GM06990 (cell line): ENCODE results near the gene STXBP3.

ENCODE experiments used
- DNase-seq: peaks from one replicate; pipeline ENCODE4 v3.0.0-alpha.2; 2011; ENCODE audit not compliant: insufficient read length; ENCODE audit errors: extremely low read depth
- H3K27me3 ChIP-seq: replicated peaks from 2 replicates; pipeline ENCODE4 v1.6.0; 2011; ENCODE audit warnings: low read length; ENCODE audit not compliant: control insufficient read depth, insufficient read depth
- H3K36me3 ChIP-seq: 2 replicates; pipeline ENCODE4 v1.5.1; 2011; ENCODE audit warnings: low read length; ENCODE audit not compliant: control insufficient read depth, insufficient read depth
- H3K4me3 ChIP-seq: replicated peaks from 2 replicates; pipeline ENCODE4 v1.5.1; 2011; ENCODE audit warnings: low read depth, mild to moderate bottlenecking, control low read depth, low read length
- CTCF ChIP-seq: IDR thresholded peaks from 2 replicates; pipeline ENCODE4 v1.5.1; 2011; ENCODE audit warnings: low read length, control low read depth, mild to moderate bottlenecking, inconsistent platforms; ENCODE audit not compliant: insufficient read depth, poor library complexity, severe bottlenecking

The STXBP3 gene

GRCh38 chr1:108791790-108792189 lies 45.3 kb downstream of the STXBP3 start:
- no peak for DNase-seq
- Histone ChIP-seq H3K36me3 (no peaks in the 10 kb centered on the region; the same call in 1 of the 2 replicates), H3K27me3 (no peaks in the 10 kb centered on the region), H3K4me3 (no peak overlapping the region)
- no peak for TF ChIP-seq CTCF

DNA sequence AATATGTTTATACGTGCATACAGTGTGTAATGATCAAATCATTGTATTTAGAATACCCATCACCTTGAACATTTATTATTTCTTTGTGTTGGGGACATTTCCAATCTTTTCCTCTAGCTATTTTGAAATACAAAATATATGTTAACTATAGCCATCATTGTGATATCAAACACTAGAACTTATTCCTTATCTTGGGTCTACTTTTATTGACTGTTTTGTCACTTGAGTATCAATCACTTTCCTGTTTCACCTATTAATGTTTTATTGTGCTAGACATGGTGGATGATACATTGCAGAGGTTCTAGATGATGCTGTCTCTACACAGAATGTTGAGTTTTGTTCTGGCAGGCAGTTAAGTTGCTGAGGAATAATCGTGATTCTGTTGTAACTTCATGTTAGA lies 45.9 kb downstream of the STXBP3 start:
- H3K4me3 ChIP-seq, result no peak overlapping the region
- no peak for TF ChIP-seq CTCF
- H3K27me3 ChIP-seq, result no peaks in the 10 kb centered on the region
- no peak for DNase-seq
- H3K36me3 ChIP-seq, result no peaks in the 10 kb centered on the region; the same call in none of the 2 replicates

- DNase-seq, result no peak
- Histone ChIP-seq H3K4me3 (no peak overlapping the region), H3K27me3 (no peaks in the 10 kb centered on the region), H3K36me3 (peaks cover 5% of the 10 kb centered on the region)
- no peak for TF ChIP-seq CTCF
Observed at GRCh38 chr1:108799001-108799400, 52.5 kb downstream of the STXBP3 start.

- no peak for DNase-seq
- peaks cover 6% of the 10 kb centered on the region for H3K36me3 ChIP-seq
- no peak for TF ChIP-seq CTCF
- no peak overlapping the region for H3K4me3 ChIP-seq
- H3K27me3 ChIP-seq, result no peaks in the 10 kb centered on the region
Observed at GRCh38 chr1:108801101-108801500, 54.6 kb downstream of the STXBP3 start.

GRCh38 chr1:108803548-108803947 lies 57.1 kb downstream of the STXBP3 start:
- peaks cover 6% of the 10 kb centered on the region for H3K36me3 ChIP-seq

More at GRCh38 chr1:108803548-108803947, 57.1 kb downstream of the STXBP3 start:
- no peak for DNase-seq
- no peaks in the 10 kb centered on the region for H3K27me3 ChIP-seq
- H3K4me3 ChIP-seq, result no peak overlapping the region
- TF ChIP-seq CTCF, result no peak
